ENCODE data around the gene C10orf67. TPM values are rescaled to one million over a fixed set of nuclear protein-coding genes. Genes with fewer than 3 reads are reported as not detected.

C10orf67 gene
- 0.14 TPM in 1 of 2 replicates, not detected in the other for total RNA-seq

DNA sequence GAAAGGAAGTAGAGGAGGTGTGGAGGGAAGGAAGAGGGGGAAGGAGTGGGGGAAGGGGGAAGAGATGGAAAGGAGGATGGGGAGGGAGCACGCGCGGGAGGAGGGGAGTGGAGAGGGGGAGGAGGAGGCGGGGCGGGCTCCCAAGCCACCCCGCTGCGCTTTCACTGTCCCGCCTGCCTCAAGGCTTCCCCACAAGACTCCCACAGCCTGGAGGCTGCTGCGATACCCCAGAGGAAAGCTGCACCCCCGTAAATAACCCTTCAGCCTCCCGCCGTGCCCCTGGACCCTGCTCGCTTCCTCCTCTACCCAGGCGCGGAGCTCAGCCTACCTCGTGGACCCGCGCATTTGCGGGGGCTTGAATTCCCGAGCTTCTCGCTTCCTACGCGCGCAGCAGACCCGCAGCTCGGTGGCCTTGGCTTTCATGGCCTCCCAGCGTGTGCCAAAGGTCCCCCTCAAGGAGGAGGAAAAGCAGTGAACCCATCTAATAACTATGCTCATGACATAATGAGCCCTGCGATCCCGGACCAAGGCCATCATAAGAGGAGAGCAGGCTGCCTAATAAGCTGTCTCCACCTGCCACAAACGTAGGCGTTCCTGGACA is at the start of gene C10orf67:
C10orf67 (minus strand) TSS at position 557 of the 601 bp plus-strand sequence; CDS start at position 534, 23 bp downstream.

GRCh38 chr10:23191764-23192711 is 152.6 kb downstream of the C10orf67 start, which contains the start of gene PTF1A:
Gene PTF1A (plus strand): TSS chr10:23192312. CDS start chr10:23192531, 219 bp downstream.

Other genes starting within 250 kb of the C10orf67 start
- gene MSRB2, start 249.2 kb downstream of the C10orf67 start, total RNA-seq: 34.6 and 35.8 TPM in 2 replicates
- gene PTF1A, start 152.5 kb downstream of the C10orf67 start, total RNA-seq: not detected in 2 replicates
- 3.8 and 4.3 TPM in 2 replicates for gene OTUD1, start 94.3 kb upstream of the C10orf67 start, total RNA-seq

Measured in smooth muscle cell of bladder (primary cell).